Measurements from ENCODE around the gene SYCE3. TPM values are rescaled to one million over a fixed set of nuclear protein-coding genes. Genes with fewer than 3 reads are reported as not detected.

The SYCE3 gene
- total and polyA plus RNA-seq, 2 donors (not counting 3 experiments of a cell fraction or from before 2014, with no cell fraction given), result not detected

DNA sequence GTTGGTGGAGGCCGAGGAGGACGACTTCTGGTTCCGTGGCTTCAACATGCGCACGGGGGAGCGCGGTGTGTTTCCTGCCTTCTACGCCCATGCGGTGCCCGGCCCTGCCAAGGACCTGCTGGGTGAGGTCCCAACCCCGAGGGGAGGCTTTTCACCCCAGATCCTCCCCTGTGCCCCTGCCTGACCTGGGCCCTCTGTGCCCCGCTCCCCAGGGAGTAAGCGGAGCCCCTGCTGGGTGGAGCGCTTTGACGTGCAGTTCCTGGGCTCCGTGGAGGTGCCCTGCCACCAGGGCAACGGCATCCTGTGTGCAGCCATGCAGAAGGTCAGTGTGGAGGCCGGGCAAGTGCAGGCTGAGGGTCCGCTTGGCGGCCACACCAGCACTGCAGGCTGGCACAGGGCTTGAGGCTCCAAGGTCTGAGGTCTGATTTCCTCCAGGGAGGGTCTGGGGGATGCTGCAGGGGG, 42.9 kb upstream of the SYCE3 start:
- intact Hi-C loops (cut with micrococcal nuclease) (no loop called here), dilution Hi-C loops (cut with MboI; ENCODE audit: extremely low pct_ligation_motif_present, low sequenced_read_pairs) (no loop called here)
- no peaks in the 10 kb centered on the region for H3K4me1 ChIP-seq (ENCODE audit: control insufficient read depth, extremely low read depth, insufficient read depth, low read length)
- no peaks in the 10 kb centered on the region for H3K36me3 ChIP-seq (ENCODE audit: control insufficient read depth in 2 of 2, extremely low read depth in 1 of 2, insufficient read depth in 2 of 2, low read length in 2 of 2)
- H3K27me3 ChIP-seq (ENCODE audit: control insufficient read depth in 2 of 2, insufficient read depth in 2 of 2, low read length in 2 of 2), result peaks cover 31 to 34% of the 10 kb centered on the region in 2 experiments
- FAIRE-seq (no peak), DNase-seq (ENCODE audit: low read depth, low spot score) (no peak)
- H3K79me2 ChIP-seq (ENCODE audit: control insufficient read depth, insufficient read depth, low read length), result no peaks in the 10 kb centered on the region
- H3K4me2 ChIP-seq (ENCODE audit: insufficient read depth, low read length), result no peak overlapping the region
- POLR2A ChIA-PET, result no interaction called here
- H2AFZ ChIP-seq (ENCODE audit: low read depth, low read length), result no peak overlapping the region
- no peak for TF ChIP-seq MYC (IDR thresholded peaks at IDR 0.05; ENCODE audit: low read depth, low read length)
- TF ChIP-seq, protein P1, sequence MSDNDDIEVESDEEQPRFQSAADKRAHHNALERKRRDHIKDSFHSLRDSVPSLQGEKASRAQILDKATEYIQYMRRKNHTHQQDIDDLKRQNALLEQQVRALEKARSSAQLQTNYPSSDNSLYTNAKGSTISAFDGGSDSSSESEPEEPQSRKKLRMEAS (IDR thresholded peaks at IDR 0.05; ENCODE audit: insufficient read depth, insufficient read length), result no peak
- TF ChIP-seq POLR2A (IDR thresholded peaks at IDR 0.05; ENCODE audit: low read depth, low read length), result no peak
- TF ChIP-seq, protein P2, sequence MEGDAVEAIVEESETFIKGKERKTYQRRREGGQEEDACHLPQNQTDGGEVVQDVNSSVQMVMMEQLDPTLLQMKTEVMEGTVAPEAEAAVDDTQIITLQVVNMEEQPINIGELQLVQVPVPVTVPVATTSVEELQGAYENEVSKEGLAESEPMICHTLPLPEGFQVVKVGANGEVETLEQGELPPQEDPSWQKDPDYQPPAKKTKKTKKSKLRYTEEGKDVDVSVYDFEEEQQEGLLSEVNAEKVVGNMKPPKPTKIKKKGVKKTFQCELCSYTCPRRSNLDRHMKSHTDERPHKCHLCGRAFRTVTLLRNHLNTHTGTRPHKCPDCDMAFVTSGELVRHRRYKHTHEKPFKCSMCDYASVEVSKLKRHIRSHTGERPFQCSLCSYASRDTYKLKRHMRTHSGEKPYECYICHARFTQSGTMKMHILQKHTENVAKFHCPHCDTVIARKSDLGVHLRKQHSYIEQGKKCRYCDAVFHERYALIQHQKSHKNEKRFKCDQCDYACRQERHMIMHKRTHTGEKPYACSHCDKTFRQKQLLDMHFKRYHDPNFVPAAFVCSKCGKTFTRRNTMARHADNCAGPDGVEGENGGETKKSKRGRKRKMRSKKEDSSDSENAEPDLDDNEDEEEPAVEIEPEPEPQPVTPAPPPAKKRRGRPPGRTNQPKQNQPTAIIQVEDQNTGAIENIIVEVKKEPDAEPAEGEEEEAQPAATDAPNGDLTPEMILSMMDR (IDR thresholded peaks at IDR 0.05; ENCODE audit: extremely low read depth in 1 of 2, insufficient read depth in 1 of 2, low read depth in 1 of 2, low read length in 2 of 2), result no peak
- TF ChIP-seq EZH2 (IDR thresholded peaks at IDR 0.05; ENCODE audit: borderline replicate concordance, low read depth, low read length, severe bottlenecking), result no peak
- no peak for TF ChIP-seq GATA2 (IDR thresholded peaks at IDR 0.05; ENCODE audit: insufficient read depth, insufficient read length, low read depth, low read length)
- no peak for TF ChIP-seq FOS (IDR thresholded peaks at IDR 0.05; ENCODE audit: borderline replicate concordance, insufficient read depth, low read length)
- no peak for TF ChIP-seq POLR2AphosphoS5 (IDR thresholded peaks at IDR 0.05; ENCODE audit: insufficient read depth, low read depth, low read length)
- no peak for TF ChIP-seq JUN (IDR thresholded peaks at IDR 0.05; ENCODE audit: borderline replicate concordance, insufficient read depth, insufficient read length, low read depth)
- no peak overlapping the region for H3K9ac ChIP-seq (replicated peaks; ENCODE audit: extremely low read depth, insufficient read depth, low read length)
- no TSS peak for BruUV-seq (replicated peaks)
- no peaks in the 10 kb centered on the region for H3K9me3 ChIP-seq (replicated peaks; ENCODE audit: control insufficient read depth, insufficient read depth, low read length)
- H3K27ac ChIP-seq (ENCODE audit: insufficient read depth, low read depth, low read length), result no peak overlapping the region
- H3K9me1 ChIP-seq (replicated peaks; ENCODE audit: control insufficient read depth, extremely low read depth, insufficient read depth, low read length), result no peaks in the 10 kb centered on the region
- CTCF ChIA-PET, result interaction anchor here (1.4 kb wide), 1 partner anchor 30 kb away, joined by 5 read pairs; no protein-coding TSS in a partner anchor
- no peak overlapping the region for H3K4me3 ChIP-seq (replicated peaks in 1 of 3; ENCODE audit: insufficient read depth in 1 of 3, low read depth in 1 of 3, low read length in 3 of 3)
- H4K20me1 ChIP-seq (replicated peaks; ENCODE audit: control insufficient read depth, extremely low read depth, insufficient read depth, low read length), result no peaks in the 10 kb centered on the region
